CD8-positive, alpha-beta memory T cell (primary cell): ENCODE results near the gene POLE. TPM values are rescaled to one million over a fixed set of nuclear protein-coding genes. Genes with fewer than 3 reads are reported as not detected.

ENCODE experiments used
- CTCF ChIA-PET: fragments of 350-600 bp; sonication (Branson Sonifier 250); formaldehyde crosslinking; loops from one replicate; lab custom pipeline; 2021; ENCODE audit warnings: antibody characterized with exemption; lab: Charles Lee
- POLR2A ChIA-PET: fragments of 350-600 bp; sonication (Branson Sonifier 250); formaldehyde crosslinking; loops from one replicate; lab custom pipeline; 2021; ENCODE audit warnings: antibody characterized with exemption; lab: Charles Lee
- DNase-seq, 5 donors: peaks; one replicate each; pipeline versions ENCODE4 v3.0.0 to v3.0.0-alpha.2; 2020 to 2022; ENCODE audit warnings: mixed read lengths in 1 of 5
- H3K27ac ChIP-seq: one replicate; pipeline ENCODE4 v1.7.0; 2013; ENCODE audit warnings: low read depth, mild to moderate bottlenecking, low read length, moderate library complexity
- H3K27me3 ChIP-seq: 2 replicates; pipeline ENCODE4 v1.7.0; 2013; ENCODE audit warnings: low read length, mild to moderate bottlenecking; ENCODE audit not compliant: insufficient read depth, poor library complexity, severe bottlenecking
- H3K36me3 ChIP-seq: 2 replicates; pipeline ENCODE4 v1.7.0; 2013; ENCODE audit warnings: mild to moderate bottlenecking, low read length, moderate library complexity; ENCODE audit not compliant: insufficient read depth
- H3K4me1 ChIP-seq: 2 replicates; pipeline ENCODE4 v1.7.0; 2013; ENCODE audit warnings: mild to moderate bottlenecking, low read length, moderate library complexity; ENCODE audit not compliant: insufficient read depth
- H3K4me3 ChIP-seq: 2 replicates; pipeline ENCODE4 v1.7.0; 2013; ENCODE audit warnings: mild to moderate bottlenecking, low read length
- H3K9me3 ChIP-seq: 2 replicates; pipeline ENCODE4 v1.7.0; 2013; ENCODE audit warnings: mild to moderate bottlenecking, low read length
- H3K27ac Mint-ChIP-seq, 8 donors: one replicate each; pipeline ENCODE4 v1.8.0; 2020 to 2021; ENCODE audit warnings: mixed read lengths in 8 of 8, mild to moderate bottlenecking in 6 of 8, inconsistent platforms in 3 of 8, moderate library complexity in 3 of 8
- H3K27me3 Mint-ChIP-seq, 2 donors: one replicate each; pipeline ENCODE4 v1.8.0; 2020 to 2021; ENCODE audit warnings: mixed read lengths in 2 of 2, mild to moderate bottlenecking in 1 of 2, moderate library complexity in 1 of 2
- H3K36me3 Mint-ChIP-seq, 3 donors: one replicate each; pipeline ENCODE4 v1.8.0; 2020 to 2021; ENCODE audit warnings: mixed read lengths in 3 of 3, inconsistent platforms in 1 of 3, mild to moderate bottlenecking in 1 of 3
- H3K4me1 Mint-ChIP-seq, 3 donors: one replicate each; pipeline ENCODE4 v1.8.0; 2020 to 2021; ENCODE audit warnings: mixed read lengths in 3 of 3, inconsistent platforms in 1 of 3, mild to moderate bottlenecking in 1 of 3
- H3K4me3 Mint-ChIP-seq, 7 donors: one replicate each; pipeline ENCODE4 v1.8.0; 2020 to 2021; ENCODE audit warnings: mixed read lengths in 7 of 7, mild to moderate bottlenecking in 6 of 7, moderate library complexity in 4 of 7, inconsistent platforms in 2 of 7
- H3K9me3 Mint-ChIP-seq, 5 donors: one replicate each; pipeline ENCODE4 v1.8.0; 2020 to 2022; ENCODE audit warnings: mixed read lengths in 5 of 5, mild to moderate bottlenecking in 3 of 5, moderate library complexity in 2 of 5, inconsistent platforms in 1 of 5
- polyA plus RNA-seq: library from polyadenylated mRNA; unstranded; fragments of 300-500 nt; fragmentation: Illumina TruSeq; gene quantifications from one replicate; pipeline ENCODE4 v1.2.3, GENCODE V29; 2021
- total RNA-seq, 2 experiments: library from RNA; stranded (reverse); gene quantifications; one replicate each; pipeline ENCODE4 v1.2.3, GENCODE V29; 2021

POLE gene
- total and polyA plus RNA-seq, 3 experiments from 2014 or later: 4.2 to 117 (median 109) TPM

DNA sequence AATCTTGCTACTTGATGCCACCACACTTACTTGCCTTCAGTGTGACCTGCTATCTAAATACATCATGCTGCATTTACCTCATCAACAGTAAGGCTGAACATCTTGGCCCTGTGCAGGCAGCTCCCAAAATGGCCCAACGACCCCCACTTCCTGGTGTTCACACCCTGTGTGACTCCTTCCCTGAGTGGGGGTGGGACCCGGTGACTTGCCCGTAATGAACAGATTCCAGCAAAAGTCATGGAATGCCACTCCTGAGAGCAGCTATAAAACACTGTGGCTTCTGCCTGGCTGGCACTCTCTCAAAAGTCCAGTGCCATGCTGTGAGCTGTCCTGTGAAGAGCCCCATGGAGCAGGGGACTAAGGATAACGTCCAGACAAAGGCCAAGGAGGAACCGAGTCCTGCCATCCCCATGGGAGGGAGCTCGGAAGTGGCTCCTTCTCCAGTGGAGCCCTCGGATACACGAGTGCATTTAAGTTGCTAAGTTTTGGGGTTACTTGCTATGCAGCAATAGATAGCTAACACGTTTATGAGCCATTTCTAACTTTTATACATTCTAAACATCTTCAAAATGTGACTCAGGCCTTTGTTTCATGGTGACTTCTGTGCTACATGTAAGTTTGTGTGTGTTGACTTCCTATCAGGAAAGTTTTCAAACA is 35.6 kb downstream of the POLE start:
- Mint-ChIP-seq H3K27me3 (no peaks in the 10 kb centered on the region), H3K4me1 (no peaks in the 10 kb centered on the region), H3K36me3 (peaks cover 7 to 76% (median 20%) of the 10 kb centered on the region in 3 donors), H3K4me3 (no peak overlapping the region), H3K9me3 (no peaks in the 10 kb centered on the region), H3K27ac (peak overlapping the region in 2 of 8 donors; percentile 60 to 74)
- Histone ChIP-seq H3K4me3 (no peak overlapping the region), H3K9me3 (no peaks in the 10 kb centered on the region), H3K36me3 (peaks cover 12% of the 10 kb centered on the region), H3K4me1 (no peaks in the 10 kb centered on the region), H3K27ac (no peak overlapping the region), H3K27me3 (no peaks in the 10 kb centered on the region)
- POLR2A ChIA-PET: no interaction called here
- DNase-seq: no peak
- CTCF ChIA-PET: no interaction called here

DNA sequence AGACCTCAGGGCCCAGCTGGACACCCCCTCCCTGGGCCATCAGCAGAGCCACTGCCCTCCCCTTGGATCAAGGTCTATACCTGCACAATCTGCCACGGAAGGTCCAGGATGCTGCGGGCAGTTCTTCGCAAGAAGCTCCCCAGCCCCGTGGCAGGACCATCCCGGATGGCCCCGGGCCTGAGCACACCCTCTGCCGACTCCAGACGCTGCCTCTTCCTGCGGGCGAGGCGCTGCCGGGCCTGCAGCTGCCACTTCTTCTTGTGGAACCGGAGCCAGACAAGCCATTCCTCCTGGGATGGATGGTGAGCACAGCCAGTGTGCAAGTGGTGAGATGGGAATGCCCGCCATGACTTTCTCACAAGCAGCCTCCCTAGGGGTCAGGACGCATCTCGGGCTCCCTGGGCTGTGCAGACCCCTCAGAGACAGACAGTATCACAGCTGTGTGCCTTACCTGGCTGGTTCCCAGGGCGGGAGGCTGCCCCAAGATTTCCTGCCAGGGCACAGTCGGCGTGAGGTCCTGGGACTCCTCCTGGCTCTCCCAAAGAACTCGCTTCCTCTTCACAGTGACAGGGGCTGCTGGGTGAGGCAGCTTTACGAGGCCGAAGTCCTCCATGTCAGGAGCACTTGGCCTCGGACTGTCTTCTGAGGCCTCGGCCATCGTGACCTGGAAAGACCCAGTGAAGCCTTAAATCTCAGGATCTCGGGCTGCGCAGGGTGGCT is 37.8 kb downstream of the POLE start:
- H3K9me3 ChIP-seq: no peaks in the 10 kb centered on the region
- H3K27me3 ChIP-seq: no peaks in the 10 kb centered on the region
- Mint-ChIP-seq H3K36me3 (peaks cover 11 to 71% (median 18%) of the 10 kb centered on the region in 3 donors), H3K27ac (peak overlapping the region in 1 of 8 donors; percentile 27), H3K27me3 (no peaks in the 10 kb centered on the region), H3K9me3 (no peaks in the 10 kb centered on the region), H3K4me1 (no peaks in the 10 kb centered on the region), H3K4me3 (no peak overlapping the region)
- no peak overlapping the region for H3K4me3 ChIP-seq
- CTCF ChIA-PET: no interaction called here
- H3K27ac ChIP-seq: no peak overlapping the region
- H3K4me1 ChIP-seq: no peaks in the 10 kb centered on the region
- POLR2A ChIA-PET: no interaction called here
- DNase-seq: no peak
- H3K36me3 ChIP-seq: peaks cover 9% of the 10 kb centered on the region

DNA sequence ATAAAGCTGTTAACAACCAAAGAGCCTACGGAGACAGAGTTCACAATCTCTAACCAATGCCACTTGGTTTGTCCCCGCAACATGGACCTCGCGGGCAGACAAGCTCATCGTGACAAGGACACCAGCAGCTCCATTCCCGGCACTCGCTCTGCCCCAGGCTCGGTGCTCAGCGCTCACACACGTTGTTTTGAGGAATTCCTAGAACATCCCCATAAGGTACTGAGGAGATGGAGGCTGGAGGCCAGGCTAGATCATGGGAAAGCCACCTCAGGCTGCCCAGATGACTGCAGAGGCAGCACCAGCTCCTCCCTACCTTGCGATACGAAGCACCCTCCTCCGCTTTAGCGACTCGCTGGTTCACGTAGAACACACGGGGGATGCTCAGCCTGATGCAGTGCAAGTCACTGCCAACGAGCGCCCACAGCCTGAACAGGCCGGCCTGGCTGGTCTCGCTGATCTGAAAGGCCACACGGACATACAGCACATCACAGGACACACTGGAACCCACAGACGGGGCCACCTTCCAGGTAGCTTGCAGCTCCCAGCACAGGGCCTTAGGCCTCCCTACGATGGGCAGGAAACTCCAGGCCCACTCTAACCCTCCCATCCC is 38.4 kb downstream of the POLE start:
- DNase-seq: no peak
- H3K9me3 ChIP-seq: no peaks in the 10 kb centered on the region
- CTCF ChIA-PET: no interaction called here
- POLR2A ChIA-PET: no interaction called here
- H3K36me3 ChIP-seq: peaks cover 9% of the 10 kb centered on the region
- H3K36me3 Mint-ChIP-seq: peaks cover 9 to 68% (median 18%) of the 10 kb centered on the region in 3 donors
- no peaks in the 10 kb centered on the region for H3K9me3 Mint-ChIP-seq
- H3K4me1 ChIP-seq: no peaks in the 10 kb centered on the region
- no peaks in the 10 kb centered on the region for H3K27me3 ChIP-seq
- no peak overlapping the region for H3K4me3 ChIP-seq
- H3K27ac Mint-ChIP-seq: peak overlapping the region in 2 of 8 donors; percentile 27 to 46
- no peak overlapping the region for H3K4me3 Mint-ChIP-seq
- no peaks in the 10 kb centered on the region for H3K27me3 Mint-ChIP-seq
- H3K4me1 Mint-ChIP-seq: no peaks in the 10 kb centered on the region
- no peak overlapping the region for H3K27ac ChIP-seq

DNA sequence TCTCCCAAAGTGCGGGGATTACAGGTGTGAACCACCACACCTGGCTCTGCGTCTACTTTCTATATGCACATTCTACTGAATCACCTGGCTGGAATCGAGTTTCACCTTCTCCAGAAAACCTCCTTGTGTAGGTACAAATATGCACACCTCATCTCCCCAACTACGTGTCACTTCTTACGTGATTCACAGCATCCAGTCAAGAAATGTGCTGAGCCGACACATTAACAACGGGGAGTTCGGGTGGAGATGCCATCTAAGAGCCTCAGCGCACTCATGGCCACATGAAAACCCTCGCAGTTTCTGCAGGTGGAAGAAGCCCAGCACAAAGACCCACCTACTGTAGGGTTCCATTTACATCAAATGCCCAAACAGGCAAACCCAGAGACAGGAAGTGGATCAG is 39.3 kb downstream of the POLE start:
- no peak for DNase-seq
- CTCF ChIA-PET: no interaction called here
- H3K36me3 Mint-ChIP-seq: peaks cover 7 to 72% (median 17%) of the 10 kb centered on the region in 3 donors
- Histone ChIP-seq H3K9me3 (no peaks in the 10 kb centered on the region), H3K27ac (no peak overlapping the region), H3K36me3 (peaks cover 9% of the 10 kb centered on the region), H3K4me1 (no peaks in the 10 kb centered on the region), H3K27me3 (no peaks in the 10 kb centered on the region), H3K4me3 (no peak overlapping the region)
- no peak overlapping the region for H3K4me3 Mint-ChIP-seq
- H3K27ac Mint-ChIP-seq: no peak overlapping the region
- H3K4me1 Mint-ChIP-seq: no peaks in the 10 kb centered on the region
- POLR2A ChIA-PET: no interaction called here
- no peaks in the 10 kb centered on the region for H3K27me3 Mint-ChIP-seq
- H3K9me3 Mint-ChIP-seq: no peaks in the 10 kb centered on the region

DNA sequence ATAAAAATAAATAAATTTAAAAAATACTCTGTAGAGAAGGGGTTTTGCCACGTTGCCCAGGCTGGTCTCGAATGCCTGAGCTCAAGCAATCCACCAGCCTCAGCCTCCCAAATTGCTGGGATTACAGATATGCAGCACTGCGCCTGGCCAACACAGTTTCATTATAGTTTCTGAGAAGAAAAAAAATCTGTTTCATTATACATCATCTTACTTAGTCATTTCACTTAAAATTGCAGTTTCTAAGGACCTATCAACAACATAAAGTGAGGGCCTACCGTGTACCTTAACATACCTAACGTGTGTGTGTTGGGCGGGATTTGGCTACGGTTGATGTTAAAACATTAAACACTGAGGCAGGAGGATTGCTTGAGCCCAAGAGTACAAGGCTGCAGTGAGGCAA is 40.3 kb downstream of the POLE start:
- Histone ChIP-seq H3K36me3 (peaks cover 9% of the 10 kb centered on the region), H3K4me1 (no peaks in the 10 kb centered on the region), H3K27me3 (no peaks in the 10 kb centered on the region), H3K27ac (no peak overlapping the region), H3K4me3 (no peak overlapping the region), H3K9me3 (no peaks in the 10 kb centered on the region)
- ChIA-PET POLR2A (no interaction called here), CTCF (no interaction called here)
- DNase-seq: no peak
- Mint-ChIP-seq H3K27ac (peak overlapping the region in 1 of 8 donors; percentile 75), H3K36me3 (peaks cover 7 to 75% (median 11%) of the 10 kb centered on the region in 3 donors), H3K4me3 (no peak overlapping the region), H3K4me1 (no peaks in the 10 kb centered on the region), H3K27me3 (no peaks in the 10 kb centered on the region), H3K9me3 (no peaks in the 10 kb centered on the region)

DNA sequence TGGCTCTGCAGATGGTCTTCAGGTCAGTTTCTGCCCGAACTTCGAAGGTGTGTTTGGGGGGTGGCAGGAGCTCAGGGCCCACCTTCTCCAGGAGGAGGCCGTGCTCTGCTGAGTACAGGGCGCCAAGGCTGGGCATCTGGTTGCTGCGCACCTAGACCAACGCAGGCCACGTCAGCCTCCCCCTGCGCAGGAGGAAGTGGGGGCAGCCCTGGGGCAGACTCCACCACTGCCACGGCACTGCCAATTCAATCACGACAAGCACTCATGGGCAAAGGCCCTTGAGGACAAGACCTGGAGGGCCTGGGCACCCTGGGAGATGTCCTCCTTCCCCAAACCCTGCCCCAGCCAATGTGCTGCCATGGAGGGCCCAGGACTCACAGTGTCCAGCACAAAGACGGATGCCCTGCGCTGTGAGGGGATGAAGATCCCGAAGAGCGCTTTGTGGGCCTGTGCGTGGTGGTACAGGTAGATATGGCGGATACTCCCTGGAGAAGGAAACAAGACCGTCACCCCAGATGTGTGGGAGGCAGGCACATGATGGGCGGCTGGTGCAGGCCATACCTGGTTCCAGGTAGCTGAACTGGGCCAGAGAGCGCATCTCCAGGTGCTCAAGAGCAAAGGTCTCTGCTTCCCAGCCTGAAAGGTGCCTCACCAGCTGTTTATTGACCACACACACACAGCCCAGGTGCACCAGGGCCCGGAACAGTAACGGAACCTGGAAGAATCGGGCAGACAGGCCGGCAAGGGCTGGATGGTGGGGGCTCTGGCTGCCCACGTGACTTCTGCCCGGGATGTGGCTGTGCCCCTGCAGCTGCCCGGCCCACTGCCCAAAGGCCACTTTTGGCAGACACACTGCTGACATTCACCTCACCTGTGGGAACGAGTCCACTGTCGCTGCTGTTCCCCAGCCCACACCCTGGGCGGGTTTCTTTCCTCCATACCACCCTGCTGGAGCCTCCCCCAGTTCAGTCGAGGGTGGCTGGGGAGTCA is 44.0 kb downstream of the POLE start:
- ChIA-PET POLR2A (no interaction called here), CTCF (no interaction called here)
- DNase-seq: peak in 1 of 5 donors; percentile 22
- no peaks in the 10 kb centered on the region for H3K27me3 ChIP-seq
- H3K27me3 Mint-ChIP-seq: no peaks in the 10 kb centered on the region
- peak overlapping the region in 1 of 8 donors; percentile 54 for H3K27ac Mint-ChIP-seq
- H3K4me3 Mint-ChIP-seq: no peak overlapping the region
- H3K36me3 Mint-ChIP-seq: peaks cover 7 to 75% (median 12%) of the 10 kb centered on the region in 3 donors
- no peaks in the 10 kb centered on the region for H3K4me1 ChIP-seq
- H3K27ac ChIP-seq: no peak overlapping the region
- H3K4me3 ChIP-seq: no peak overlapping the region
- H3K9me3 Mint-ChIP-seq: no peaks in the 10 kb centered on the region
- peaks cover 0 to 4% (median 0%) of the 10 kb centered on the region in 3 donors for H3K4me1 Mint-ChIP-seq
- H3K9me3 ChIP-seq: no peaks in the 10 kb centered on the region
- H3K36me3 ChIP-seq: peaks cover 9% of the 10 kb centered on the region

DNA sequence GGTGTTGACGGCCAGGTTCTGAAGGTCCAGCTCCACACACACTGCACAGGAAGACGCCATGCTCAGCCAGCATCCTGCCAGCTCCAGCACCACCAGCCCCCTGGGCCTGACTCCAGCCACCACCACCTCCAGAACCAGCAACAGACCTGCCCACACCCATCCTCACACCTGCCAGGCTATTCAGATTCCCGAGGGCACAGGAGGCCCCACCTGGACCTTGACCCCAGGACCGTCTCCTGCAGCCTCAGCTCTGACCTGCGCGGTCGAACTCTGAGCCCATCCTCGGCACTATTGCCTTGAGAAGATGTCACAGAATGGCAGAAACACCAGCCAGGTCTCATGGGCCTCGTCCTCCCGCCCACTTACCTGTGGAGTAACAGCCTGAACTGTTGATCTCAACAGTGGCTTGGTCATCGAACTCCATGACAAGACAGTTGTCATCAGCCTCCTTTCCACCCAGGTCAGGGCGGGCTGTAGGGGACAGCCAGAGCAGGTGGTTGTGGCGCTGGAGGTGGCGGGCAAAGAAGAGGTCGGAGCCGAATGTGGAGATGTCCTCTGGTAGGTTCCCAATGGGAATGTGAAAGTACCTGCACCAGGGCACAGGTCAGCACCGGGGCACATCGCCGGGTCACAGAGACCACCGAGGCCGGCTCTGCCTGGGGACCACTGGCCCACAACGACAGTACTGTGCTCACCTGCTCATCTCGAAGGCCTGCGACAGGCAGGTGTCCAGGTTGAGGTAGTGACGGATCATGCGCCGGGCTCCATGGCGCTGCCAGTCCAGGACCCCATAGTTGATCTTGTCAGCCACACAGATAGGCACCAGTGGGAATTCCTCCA is 45.1 kb downstream of the POLE start:
- no peaks in the 10 kb centered on the region for H3K27me3 Mint-ChIP-seq
- H3K4me1 ChIP-seq: no peaks in the 10 kb centered on the region
- no peaks in the 10 kb centered on the region for H3K9me3 Mint-ChIP-seq
- H3K27ac Mint-ChIP-seq: no peak overlapping the region
- peaks cover 4 to 75% (median 16%) of the 10 kb centered on the region in 3 donors for H3K36me3 Mint-ChIP-seq
- H3K4me3 ChIP-seq: no peak overlapping the region
- no peak for DNase-seq
- H3K27me3 ChIP-seq: no peaks in the 10 kb centered on the region
- H3K27ac ChIP-seq: no peak overlapping the region
- peaks cover 0 to 4% (median 0%) of the 10 kb centered on the region in 3 donors for H3K4me1 Mint-ChIP-seq
- H3K36me3 ChIP-seq: peaks cover 6% of the 10 kb centered on the region
- ChIA-PET CTCF (no interaction called here), POLR2A (no interaction called here)
- H3K9me3 ChIP-seq: no peaks in the 10 kb centered on the region
- no peak overlapping the region for H3K4me3 Mint-ChIP-seq
